AG10803 (cell line): ENCODE results near the gene ROR1.

ENCODE experiments used
- DNase-seq: peaks from one replicate; pipeline ENCODE4 v3.0.0; 2010; ENCODE audit warnings: low read depth
- H3K4me3 ChIP-seq: 2 replicates; pipeline ENCODE4 v1.5.1; 2011; ENCODE audit warnings: mild to moderate bottlenecking, low read length, control low read depth
- CTCF ChIP-seq: conservative IDR thresholded peaks from 2 replicates; pipeline ENCODE4 v1.5.1; 2011; ENCODE audit warnings: mild to moderate bottlenecking, low read length, control low read depth, inconsistent platforms

ROR1 gene

DNA sequence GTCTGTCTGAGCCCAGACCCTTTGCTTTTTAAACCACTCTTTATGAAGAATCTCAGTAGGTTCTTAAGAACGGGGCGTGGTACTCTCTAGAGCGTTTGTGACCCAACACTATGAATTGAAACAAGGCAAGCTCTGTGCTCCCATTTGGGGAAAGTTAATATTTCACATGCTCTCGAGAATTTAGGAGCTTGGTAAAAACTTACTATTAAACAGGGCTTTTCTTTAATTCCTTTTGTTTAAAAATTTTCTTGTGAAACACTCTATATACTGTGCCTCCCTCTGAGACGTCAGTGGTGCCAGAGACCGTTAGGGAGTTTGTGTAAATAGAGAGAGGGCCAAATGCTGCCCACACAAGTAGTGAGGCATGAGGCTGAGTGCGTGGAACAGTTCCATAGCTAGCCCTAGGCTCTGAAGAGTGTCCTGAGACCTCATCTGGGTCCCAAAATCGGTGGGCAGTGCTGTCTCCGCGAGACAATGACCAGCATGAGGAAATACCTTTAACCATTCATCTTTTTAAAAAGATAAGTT is 144.7 kb downstream of the ROR1 start:
- DNase-seq = no peak
- no peak overlapping the region for H3K4me3 ChIP-seq
- no peak for TF ChIP-seq CTCF

DNA sequence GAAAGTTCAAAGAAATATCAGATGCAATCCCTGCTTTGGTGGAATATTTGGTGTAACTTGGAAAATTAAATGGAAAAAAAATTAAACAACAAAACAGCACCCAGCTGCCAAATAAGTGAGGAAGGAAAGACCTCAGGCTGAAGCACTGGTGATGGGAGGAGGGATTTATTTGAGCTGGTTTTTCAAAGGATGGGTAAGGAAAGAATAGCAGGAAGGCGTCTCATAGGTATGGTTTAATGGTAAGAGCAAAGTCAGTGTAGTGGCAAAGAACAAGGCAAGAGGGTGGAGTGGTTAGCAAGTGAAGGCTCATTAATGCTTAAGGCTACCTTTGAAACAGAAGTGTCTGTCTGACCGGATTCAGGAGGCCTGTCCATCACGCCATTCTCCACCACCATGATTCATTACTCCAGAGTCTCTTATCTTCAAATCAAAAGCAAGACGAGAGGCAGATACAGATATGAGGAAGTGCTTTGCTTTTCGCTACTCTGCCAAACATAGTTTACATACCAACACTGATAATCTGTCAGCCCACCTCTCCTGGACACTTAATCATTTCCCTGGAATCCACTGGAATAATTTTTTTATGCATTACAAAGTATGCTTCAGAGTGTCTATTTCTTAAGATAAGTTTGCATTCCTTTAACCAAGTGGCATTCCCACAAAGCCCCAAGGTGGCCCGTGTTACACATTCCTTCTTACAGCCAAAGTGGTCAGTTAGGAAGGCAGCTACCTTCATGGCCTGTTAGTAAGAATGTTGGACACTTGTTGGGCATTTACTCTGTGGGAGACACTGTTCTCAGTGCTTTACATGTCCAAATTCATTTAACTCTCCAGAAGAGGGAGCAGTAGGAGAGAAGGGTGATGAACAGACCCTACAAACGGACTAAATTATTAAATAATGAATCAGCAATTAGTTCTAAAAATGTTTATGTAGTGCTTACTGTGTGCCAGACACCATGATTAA is 146.6 kb downstream of the ROR1 start:
- DNase-seq = peak; percentile 95
- peak; percentile 62 for TF ChIP-seq CTCF
- no peak overlapping the region for H3K4me3 ChIP-seq

DNA sequence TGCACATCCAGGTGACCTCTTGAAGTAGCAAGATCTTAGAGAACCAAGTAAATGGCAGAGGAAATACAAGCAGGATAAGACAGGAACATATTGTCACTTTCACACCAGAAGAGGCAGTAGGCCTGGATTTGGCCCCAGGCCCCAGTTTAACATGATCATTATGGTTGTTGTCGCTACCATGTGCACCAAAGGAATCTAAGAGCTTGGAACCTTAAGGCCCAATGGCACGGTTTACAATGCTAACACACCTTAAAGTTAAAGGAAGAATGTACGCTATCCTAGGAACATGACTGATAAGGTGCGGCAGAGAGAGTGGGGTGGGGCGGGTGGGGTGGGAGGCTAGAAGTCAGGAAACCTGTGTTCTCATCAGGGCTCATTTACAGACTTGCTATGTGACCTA is 147.5 kb downstream of the ROR1 start:
- no peak for TF ChIP-seq CTCF
- no peak overlapping the region for H3K4me3 ChIP-seq
- no peak for DNase-seq

- DNase-seq = no peak
- no peak for TF ChIP-seq CTCF
Observed at GRCh38 chr1:63921802-63922201, 148.0 kb downstream of the ROR1 start.

DNA sequence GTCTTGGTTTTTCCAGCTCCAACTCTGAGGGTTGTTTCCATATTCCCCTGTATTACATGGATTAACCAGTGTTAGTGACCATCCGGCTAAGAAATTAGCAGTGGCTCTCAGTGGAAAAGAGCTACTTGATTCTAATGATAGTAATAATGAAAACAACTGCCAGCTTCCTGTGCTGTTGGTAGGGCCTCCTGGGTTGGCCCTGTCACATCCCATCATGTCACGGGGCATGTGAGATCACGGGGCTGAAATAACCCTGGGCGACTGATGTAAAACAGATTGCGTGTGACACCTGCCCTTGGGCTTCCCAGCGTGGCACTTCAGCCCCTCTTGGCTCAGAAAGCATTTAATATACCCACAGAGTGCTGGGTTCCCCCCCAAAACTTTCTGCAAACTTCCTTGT is 149.0 kb downstream of the ROR1 start:
- no peak for TF ChIP-seq CTCF
- DNase-seq = no peak
- H3K4me3 ChIP-seq = no peak overlapping the region

More at GRCh38 chr1:63921802-63922201, 148.0 kb downstream of the ROR1 start:
- no peak overlapping the region for H3K4me3 ChIP-seq

DNA sequence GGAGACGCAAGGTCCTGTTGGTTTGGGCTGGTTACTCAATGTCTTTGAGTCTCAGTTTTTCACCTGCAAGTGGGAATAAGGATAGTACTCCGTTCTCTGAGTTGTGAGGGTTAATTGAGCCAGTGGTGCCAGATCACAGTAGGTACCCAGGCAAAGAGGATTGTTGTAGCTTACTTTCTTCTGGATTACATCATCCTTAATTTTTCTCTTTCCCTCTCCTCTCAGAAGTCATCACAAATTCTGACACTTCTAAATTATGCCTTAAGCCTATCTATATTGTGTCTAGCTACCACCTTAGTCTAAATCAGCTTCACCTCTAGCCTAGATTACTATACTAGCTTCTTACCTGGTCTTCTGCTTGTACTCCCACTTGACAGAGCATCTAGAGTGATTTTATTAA is 149.5 kb downstream of the ROR1 start:
- no peak for TF ChIP-seq CTCF
- no peak overlapping the region for H3K4me3 ChIP-seq
- DNase-seq = no peak

DNA sequence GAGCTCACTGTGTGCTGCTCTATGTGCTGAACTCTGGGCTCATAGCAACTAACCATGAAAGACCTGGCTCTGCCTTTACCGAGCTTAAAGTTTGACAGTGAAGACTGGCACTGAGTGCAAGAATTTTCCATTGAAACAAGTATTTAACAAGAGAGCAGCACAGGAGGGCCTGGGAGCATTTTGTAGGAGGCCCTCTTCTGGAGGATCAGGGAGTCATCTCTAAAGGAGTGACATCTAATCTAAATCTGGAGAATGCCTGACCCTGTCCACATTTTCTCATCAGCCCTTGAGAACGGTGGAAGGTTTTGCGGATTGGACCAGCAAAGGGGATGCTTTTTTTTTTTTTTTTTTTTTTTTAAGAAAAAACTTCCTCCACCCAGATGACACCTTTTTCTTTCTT is 150.8 kb downstream of the ROR1 start:
- H3K4me3 ChIP-seq = no peak overlapping the region
- TF ChIP-seq CTCF = no peak; the same call in 1 of the 2 replicates

More for the DNA sequence above, 150.8 kb downstream of the ROR1 start:
- no peak for DNase-seq
